Measurements from ENCODE around the gene AGBL4.

The AGBL4 gene

DNA sequence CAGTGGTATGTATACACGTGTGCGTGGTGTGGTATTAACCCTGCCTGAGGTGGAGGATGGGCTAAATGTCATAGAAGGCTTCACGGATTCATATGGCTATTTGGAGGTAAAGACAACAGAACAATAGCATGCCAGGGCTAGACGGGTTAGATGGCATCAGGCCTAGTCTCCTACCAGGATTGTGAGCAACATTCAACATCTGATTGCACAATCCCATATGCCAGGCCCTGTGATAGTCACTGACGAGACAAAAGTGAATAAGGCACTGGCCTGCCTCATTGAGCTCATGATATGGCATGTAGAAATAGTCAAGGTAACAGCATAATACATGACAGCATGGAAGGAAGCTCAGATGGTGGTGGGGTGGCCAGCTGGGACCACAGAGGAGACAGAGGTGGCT lies 1079.9 kb downstream of the AGBL4 start:
- no peak for DNase-seq (ENCODE audit: low read depth, low spot score)

GRCh38 chr1:48943393-48943792 lies 1080.4 kb downstream of the AGBL4 start:
- no peak for DNase-seq (ENCODE audit: low read depth, low spot score)

GRCh38 chr1:48940962-48941732 lies 1082.6 kb downstream of the AGBL4 start:
- DNase-seq (ENCODE audit: low read depth, low spot score): no peak

GRCh38 chr1:48940354-48940753 lies 1083.4 kb downstream of the AGBL4 start:
- no peak for DNase-seq (ENCODE audit: low read depth, low spot score)

DNA sequence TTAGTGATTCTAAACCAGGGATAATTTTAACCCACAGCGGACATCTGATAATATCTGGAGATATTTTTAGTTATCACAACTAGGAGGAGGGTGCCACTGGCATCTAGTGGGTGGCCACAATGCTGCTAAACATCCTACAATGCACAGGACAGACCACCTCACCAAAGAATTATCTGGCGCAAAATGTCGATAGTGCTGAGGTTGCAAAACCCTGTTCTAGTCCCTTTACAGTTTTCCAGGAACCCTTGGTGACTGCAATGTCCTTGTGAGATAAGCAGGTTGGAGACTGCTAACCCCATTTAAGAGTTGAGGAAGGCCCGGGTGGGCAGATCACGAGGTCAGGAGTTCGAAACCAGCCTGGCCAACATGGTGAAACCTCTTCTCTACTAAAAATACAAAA lies 1083.9 kb downstream of the AGBL4 start:
- DNase-seq (ENCODE audit: low read depth, low spot score): no peak

DNA sequence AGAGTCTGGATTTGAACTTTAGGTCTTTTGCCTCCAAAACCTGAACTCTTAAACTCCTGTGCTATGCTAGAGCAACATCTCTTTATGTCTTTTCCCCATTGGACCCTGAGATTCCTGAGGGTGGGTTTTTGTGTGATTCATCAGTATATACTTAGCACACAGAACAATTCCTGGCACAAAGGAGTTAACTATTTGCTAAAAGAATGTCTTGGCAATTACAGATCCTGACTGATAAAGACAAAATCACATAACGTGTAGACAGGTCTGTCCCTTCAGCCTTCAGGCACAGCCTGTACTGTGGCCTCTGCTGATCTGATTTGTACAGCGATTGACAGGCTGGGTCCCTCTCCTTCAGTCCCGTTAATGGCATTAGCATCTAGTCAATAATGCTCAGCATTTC lies 1084.7 kb downstream of the AGBL4 start:
- no peak for DNase-seq (ENCODE audit: low read depth, low spot score)

DNA sequence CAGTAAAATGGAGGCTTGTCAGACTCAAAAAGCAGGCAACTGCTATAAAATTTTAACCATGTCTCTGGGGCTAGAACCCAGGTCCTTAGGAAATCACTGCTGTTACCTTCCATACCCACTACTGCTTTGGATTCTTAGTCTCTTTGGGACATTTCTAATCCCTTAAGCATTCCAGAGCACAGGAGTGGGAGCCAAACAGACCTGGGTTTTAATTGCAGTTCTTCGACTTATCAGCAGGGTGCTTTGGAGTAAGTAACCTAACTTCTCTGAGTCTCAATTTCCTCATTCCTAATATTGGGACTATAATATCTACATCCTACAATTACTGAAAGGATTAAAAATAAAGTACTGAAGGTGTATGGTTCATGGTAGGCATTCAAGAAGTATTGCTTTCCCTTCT lies 1086.0 kb downstream of the AGBL4 start:
- no peak for DNase-seq (ENCODE audit: low read depth, low spot score)

DNA sequence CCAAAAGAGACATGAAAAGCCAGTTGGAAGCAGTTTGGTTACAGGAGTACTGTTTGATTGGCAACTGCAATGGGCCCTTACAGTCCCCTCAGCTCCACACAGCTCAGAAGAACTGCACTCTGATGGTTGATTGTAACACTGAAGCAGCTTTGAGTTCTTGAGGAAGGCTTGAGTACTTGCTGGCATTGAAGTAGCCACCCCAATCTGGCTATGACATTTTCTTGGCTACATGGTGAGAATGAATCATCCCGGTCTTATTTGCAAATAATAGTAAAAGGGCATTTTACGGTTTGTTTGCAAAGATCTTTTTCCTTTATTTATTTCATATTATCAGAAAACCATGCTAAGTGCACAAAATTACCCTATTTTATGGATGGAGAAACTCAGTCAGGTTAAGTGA lies 1087.3 kb downstream of the AGBL4 start:
- DNase-seq (ENCODE audit: low read depth, low spot score): no peak

- DNase-seq (ENCODE audit: low read depth, low spot score): no peak
Observed at GRCh38 chr1:48932366-48932765, 1091.4 kb downstream of the AGBL4 start.

GRCh38 chr1:48931506-48932192 lies 1092.1 kb downstream of the AGBL4 start:
- DNase-seq (ENCODE audit: low read depth, low spot score): no peak

GRCh38 chr1:48930011-48930410 lies 1093.7 kb downstream of the AGBL4 start:
- no peak for DNase-seq (ENCODE audit: low read depth, low spot score)

- DNase-seq (ENCODE audit: low read depth, low spot score): no peak
Observed at GRCh38 chr1:48924099-48924498, 1099.7 kb downstream of the AGBL4 start.

DNA sequence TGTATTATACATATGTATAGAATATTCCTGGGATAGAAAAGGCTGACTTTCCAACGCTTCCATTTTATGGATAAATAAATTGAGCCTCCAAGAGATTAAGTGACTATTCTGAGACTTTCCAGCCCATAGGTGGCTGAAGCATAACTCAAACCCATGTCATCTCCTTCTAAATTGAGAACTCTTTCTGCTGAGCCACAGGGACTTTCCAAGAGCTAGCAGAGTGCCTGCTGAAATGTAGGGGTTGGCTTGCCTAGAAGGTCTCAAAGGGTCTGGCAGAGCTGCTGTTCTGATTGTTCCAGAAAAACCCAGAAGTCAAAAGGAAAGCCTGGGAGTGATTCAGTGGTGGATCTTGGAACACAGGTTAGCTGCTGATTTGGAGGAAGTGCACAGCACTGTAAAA lies 1100.6 kb downstream of the AGBL4 start:
- DNase-seq (ENCODE audit: low read depth, low spot score): no peak

DNA sequence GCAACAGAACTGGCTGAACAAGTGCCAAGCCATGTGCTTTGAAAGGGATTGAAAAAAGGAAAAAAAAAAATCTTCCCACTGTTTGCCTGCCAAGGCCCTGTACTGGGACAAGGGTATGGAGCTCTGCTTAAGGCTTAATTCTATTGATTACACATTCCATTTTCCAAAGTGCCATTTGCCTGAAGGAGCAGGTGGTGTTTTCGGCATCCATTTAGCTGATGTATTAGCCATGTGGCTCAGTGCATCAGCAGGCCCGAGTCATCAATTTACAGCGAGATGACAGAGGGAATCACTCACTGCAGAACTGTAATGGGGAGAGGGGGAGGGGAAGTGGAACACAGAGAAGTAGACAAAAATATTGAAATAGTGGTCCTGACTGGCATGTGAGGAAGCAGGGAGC lies 1102.9 kb downstream of the AGBL4 start:
- DNase-seq (ENCODE audit: low read depth, low spot score): no peak

DNA sequence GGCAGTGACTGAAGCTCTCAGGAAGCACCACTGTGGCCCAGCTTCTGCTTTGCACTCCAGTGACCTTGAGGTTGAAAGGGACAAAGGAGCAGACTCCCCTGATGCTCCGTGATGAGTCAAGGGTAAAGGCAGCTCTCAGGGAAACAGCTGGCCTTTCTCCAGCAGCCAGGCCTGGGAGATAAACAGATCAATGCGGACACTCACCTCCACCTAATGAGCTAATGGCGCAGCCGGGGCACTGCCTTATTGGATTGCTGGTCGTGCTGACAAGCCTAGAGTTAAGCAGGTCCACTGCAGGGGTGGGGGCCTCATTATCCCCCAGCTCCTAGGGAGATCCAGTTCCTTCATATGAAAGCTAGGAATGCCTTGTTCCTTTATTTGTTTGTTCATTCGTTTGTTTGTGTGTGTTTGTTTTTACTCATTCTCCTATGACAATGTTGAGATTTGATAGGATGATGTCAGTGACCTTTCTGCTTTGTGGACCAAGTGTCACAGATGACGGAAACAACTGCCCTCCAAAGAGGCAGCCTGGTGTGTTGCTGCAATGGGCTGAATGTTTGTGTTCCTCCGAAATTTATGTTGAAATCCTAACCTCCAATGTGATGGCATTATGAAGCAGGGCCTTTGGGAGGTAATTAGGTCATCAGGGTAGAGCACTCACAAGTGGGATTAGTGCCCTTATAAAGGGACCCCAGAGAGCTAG lies 1105.7 kb downstream of the AGBL4 start:
- DNase-seq (ENCODE audit: low read depth, low spot score): no peak

GRCh38 chr1:48917070-48917454 lies 1106.7 kb downstream of the AGBL4 start:
- DNase-seq (ENCODE audit: low read depth, low spot score): no peak

- DNase-seq (ENCODE audit: low read depth, low spot score): no peak
Observed at GRCh38 chr1:48916130-48917069, 1107.4 kb downstream of the AGBL4 start.

DNA sequence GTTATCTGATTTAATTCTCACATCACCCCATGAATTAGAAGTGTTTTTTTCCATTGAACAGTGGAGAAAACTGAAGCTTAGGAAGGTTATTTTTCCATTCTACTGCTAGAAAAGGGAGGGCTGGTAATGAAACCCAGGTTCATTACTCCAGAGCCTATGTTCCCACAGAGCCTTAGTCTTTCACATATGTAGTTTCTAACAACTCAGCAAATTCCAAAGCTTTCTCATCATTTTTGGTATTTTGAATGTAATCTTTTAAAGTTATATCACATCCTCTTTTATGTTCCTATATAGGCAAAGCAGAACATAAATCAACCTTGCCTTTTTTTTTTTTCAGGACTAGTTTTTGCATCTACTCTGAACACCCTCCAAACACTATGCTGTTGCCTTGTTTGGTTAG lies 1115.1 kb downstream of the AGBL4 start:
- no peak for DNase-seq (ENCODE audit: low read depth, low spot score)

DNA sequence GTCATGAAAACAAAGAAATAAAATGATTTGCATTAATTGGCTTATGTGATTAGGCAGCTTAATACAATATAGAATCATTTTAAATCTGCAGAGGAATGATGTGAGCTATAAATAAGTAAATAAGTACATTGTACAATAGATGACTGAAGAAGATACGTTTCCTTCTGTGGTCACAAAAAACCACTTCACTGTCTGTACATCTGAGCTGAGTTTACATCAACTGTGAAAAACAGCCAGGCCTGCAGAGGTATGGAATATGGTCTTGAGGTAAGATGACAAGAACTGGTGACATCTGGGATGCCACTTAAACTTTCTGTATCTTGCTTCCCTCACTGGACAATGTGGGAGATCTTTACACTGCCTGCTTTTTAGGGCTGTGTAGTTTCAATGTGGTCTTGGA lies 1117.0 kb downstream of the AGBL4 start:
- DNase-seq (ENCODE audit: low read depth, low spot score): no peak

DNA sequence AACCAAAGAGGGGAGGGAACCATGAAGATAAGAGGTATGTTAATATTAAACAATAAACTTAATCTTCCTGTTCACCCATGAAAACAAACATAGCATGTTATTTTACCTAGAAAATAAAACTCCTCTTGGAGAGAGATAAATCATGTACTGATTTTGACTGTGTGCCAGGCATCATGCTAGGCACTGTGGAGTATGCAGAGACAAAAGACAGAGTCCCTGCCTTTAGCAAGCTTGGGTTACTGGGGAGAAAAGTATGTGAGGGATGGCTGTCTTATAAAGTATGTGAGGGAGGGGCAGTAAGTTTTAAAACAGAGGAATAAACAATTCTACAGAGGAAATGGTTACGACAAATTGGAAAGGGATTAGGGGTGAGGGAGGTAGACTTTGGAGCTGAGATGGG lies 1117.6 kb downstream of the AGBL4 start:
- DNase-seq (ENCODE audit: low read depth, low spot score): no peak

- no peak for DNase-seq (ENCODE audit: low read depth, low spot score)
Observed at GRCh38 chr1:48903291-48903690, 1120.5 kb downstream of the AGBL4 start.

GRCh38 chr1:48898894-48899293 lies 1124.9 kb downstream of the AGBL4 start:
- no peak for DNase-seq (ENCODE audit: low read depth, low spot score)
